AG09309 (cell line): Measurements from ENCODE around the gene NEXN.

Experiments
- DNase-seq: peaks from one replicate; pipeline ENCODE4 v3.0.0-alpha.2; 2010; ENCODE audit warnings: low read depth
- H3K4me3 ChIP-seq: 2 replicates; pipeline ENCODE4 v1.5.1; 2011; ENCODE audit warnings: mild to moderate bottlenecking, low read depth, low read length, moderate library complexity; ENCODE audit not compliant: control insufficient read depth
- CTCF ChIP-seq: IDR thresholded peaks from 2 replicates; pipeline ENCODE4 v1.5.1; 2011; ENCODE audit warnings: mild to moderate bottlenecking, low read depth, low read length, inconsistent platforms; ENCODE audit not compliant: insufficient read depth, control insufficient read depth; ENCODE audit errors: missing control alignments

The NEXN gene

GRCh38 chr1:77966291-77966690 lies 77.9 kb downstream of the NEXN start:
- TF ChIP-seq CTCF: no peak
- DNase-seq: no peak
- H3K4me3 ChIP-seq: no peak overlapping the region

GRCh38 chr1:77970192-77970591 lies 81.8 kb downstream of the NEXN start:
- no peak overlapping the region for H3K4me3 ChIP-seq
- DNase-seq: no peak
- TF ChIP-seq CTCF: no peak

- TF ChIP-seq CTCF: no peak
- H3K4me3 ChIP-seq: no peak overlapping the region
Measured at GRCh38 chr1:77972080-77972479, 83.7 kb downstream of the NEXN start.

GRCh38 chr1:77975386-77975785 lies 87.0 kb downstream of the NEXN start:
- H3K4me3 ChIP-seq: no peak overlapping the region; the same call in 1 of the 2 replicates
- no peak for TF ChIP-seq CTCF
- no peak for DNase-seq

More at GRCh38 chr1:77972080-77972479, 83.7 kb downstream of the NEXN start:
- no peak for DNase-seq

GRCh38 chr1:77975907-77976306 lies 87.5 kb downstream of the NEXN start:
- no peak overlapping the region for H3K4me3 ChIP-seq
- no peak for TF ChIP-seq CTCF
- DNase-seq: no peak

GRCh38 chr1:77976433-77977076 lies 88.1 kb downstream of the NEXN start:
- H3K4me3 ChIP-seq: peak overlapping the region; percentile 81
- TF ChIP-seq CTCF: no peak
- no peak for DNase-seq

GRCh38 chr1:77977989-77978292 lies 89.5 kb downstream of the NEXN start:
- TF ChIP-seq CTCF: no peak
- no peak for DNase-seq
- peak overlapping the region; percentile 81 for H3K4me3 ChIP-seq
